ENCODE measurements around the gene STK10. TPM values are rescaled to one million over a fixed set of nuclear protein-coding genes. Genes with fewer than 3 reads are reported as not detected.
"Not testable (repeated sequence)": the region's sequence is repeated elsewhere in the genome, so short reads cannot be mapped to it uniquely, and the experiment has no call there.

Gene STK10
- total RNA-seq, 1 donor from 2014 or later: 32.3 TPM

DNA sequence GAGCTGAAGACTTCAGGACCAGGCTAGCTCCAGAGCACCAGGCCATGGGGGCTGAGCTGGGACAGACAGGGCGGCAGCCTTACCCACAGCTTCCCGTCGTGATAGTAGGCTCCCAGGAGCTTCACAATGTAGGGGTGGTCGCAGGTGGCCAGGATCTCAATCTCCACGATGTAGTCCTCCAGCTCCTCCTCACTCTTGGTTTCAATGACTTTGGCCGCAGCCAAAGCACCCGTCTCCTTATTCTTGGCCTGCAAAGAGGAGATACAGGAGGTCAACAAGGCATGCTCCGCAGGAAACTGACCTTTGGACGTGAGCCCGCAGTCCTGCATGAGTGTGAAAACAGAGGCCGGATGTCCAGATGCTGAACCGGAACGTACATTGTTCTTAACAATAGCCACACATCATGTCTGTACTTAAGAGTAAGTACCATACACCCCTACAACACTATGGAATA, 31.5 kb downstream of the STK10 start:
- Mint-ChIP-seq H3K27me3 (ENCODE audit: low read depth) (no peaks in the 10 kb centered on the region), H3K9me3 (no peaks in the 10 kb centered on the region), H3K36me3 (ENCODE audit: low read depth) (peaks cover 2% of the 10 kb centered on the region), H3K4me1 (peaks cover 21% of the 10 kb centered on the region), H3K4me3 (no peak overlapping the region), H3K27ac (ENCODE audit: unreplicated experiment) (no peak overlapping the region)
- TF ChIP-seq, protein P1, sequence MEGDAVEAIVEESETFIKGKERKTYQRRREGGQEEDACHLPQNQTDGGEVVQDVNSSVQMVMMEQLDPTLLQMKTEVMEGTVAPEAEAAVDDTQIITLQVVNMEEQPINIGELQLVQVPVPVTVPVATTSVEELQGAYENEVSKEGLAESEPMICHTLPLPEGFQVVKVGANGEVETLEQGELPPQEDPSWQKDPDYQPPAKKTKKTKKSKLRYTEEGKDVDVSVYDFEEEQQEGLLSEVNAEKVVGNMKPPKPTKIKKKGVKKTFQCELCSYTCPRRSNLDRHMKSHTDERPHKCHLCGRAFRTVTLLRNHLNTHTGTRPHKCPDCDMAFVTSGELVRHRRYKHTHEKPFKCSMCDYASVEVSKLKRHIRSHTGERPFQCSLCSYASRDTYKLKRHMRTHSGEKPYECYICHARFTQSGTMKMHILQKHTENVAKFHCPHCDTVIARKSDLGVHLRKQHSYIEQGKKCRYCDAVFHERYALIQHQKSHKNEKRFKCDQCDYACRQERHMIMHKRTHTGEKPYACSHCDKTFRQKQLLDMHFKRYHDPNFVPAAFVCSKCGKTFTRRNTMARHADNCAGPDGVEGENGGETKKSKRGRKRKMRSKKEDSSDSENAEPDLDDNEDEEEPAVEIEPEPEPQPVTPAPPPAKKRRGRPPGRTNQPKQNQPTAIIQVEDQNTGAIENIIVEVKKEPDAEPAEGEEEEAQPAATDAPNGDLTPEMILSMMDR (conservative IDR thresholded peaks at IDR 0.05): no peak
- DNase-seq (ENCODE audit: low read depth, low spot score): no peak

DNA sequence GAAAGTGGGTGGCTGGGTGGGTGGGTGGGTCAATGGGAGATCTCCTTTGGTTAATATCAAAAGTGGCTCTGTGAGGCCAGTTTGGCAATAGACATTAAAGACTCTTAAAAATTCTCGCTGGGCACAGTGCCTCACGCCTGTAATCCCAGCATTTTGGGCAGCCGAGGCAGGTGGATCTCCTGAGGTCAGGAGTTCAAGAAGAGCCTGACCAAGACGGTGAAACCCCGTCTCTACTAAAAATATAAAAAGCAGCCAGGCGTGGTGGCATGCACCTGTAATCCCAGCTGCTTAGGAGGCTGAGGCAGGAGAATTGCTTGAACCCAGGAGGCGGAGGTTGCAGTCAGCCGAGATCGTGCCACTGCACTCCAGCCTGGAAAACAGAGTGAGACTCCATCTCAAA, 32.9 kb downstream of the STK10 start:
- peaks cover 23% of the 10 kb centered on the region for H3K4me1 Mint-ChIP-seq
- H3K9me3 Mint-ChIP-seq; H3K36me3 Mint-ChIP-seq (ENCODE audit: low read depth): not testable (repeated sequence)

DNA sequence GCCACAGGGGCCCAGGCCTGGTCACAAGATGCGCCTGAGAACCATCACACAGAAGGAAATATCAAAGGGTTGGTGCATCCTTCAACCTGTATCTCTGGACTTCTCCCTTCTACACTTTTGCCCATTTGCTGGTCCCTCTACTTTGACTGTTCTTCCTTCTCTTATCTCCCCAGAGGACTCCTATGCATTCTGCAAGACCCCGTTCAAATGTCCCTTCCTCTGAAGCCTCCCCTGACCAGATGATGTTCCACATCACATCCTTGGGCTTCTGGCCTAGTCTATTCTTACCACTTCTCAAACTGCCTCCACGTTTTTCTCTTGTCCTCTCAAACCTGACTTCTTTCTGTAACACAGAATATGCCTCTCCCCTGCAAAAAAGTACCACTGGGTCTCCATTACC, 34.3 kb downstream of the STK10 start:
- Mint-ChIP-seq H3K4me1 (peaks cover 19% of the 10 kb centered on the region), H3K36me3 (ENCODE audit: low read depth) (peaks cover 2% of the 10 kb centered on the region), H3K9me3 (no peaks in the 10 kb centered on the region), H3K4me3 (no peak overlapping the region), H3K27me3 (ENCODE audit: low read depth) (no peaks in the 10 kb centered on the region), H3K27ac (ENCODE audit: unreplicated experiment) (no peak overlapping the region)
- DNase-seq (ENCODE audit: low read depth, low spot score): no peak
- TF ChIP-seq, protein P1 (conservative IDR thresholded peaks at IDR 0.05): no peak

More for the DNA sequence above, 32.9 kb downstream of the STK10 start:
- not testable (repeated sequence) for DNase-seq (ENCODE audit: low read depth, low spot score); H3K27ac Mint-ChIP-seq (ENCODE audit: unreplicated experiment); H3K4me3 Mint-ChIP-seq; H3K27me3 Mint-ChIP-seq (ENCODE audit: low read depth)

DNA sequence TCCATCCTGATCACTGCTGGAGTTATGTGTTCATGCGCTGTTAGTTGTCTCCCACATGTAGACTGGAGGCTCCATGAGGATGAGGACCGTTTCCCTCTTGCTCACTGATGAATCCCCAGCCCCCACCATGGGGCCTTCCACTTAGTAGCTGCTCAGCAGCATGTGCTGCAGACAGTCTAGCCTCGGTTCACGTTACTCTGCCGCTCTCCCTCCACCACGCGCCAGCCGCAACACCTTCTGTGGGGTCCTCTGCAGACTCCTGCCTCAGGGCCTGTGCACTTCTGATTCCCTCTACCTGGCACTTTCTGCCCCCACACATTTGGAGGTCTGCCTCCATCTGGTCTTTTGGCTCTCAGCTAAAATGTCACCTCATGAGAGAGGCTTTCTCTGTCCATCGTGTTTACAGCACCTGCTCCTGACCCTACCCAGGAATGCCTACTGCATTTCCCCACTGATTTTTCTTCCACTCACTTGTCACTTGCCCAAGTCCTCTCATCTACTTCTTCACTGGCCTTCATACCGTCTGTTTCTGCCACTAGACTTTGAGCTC, 36.3 kb downstream of the STK10 start:
- Mint-ChIP-seq H3K27me3 (ENCODE audit: low read depth) (no peaks in the 10 kb centered on the region), H3K9me3 (no peaks in the 10 kb centered on the region), H3K4me1 (peaks cover 19% of the 10 kb centered on the region), H3K4me3 (no peak overlapping the region), H3K27ac (ENCODE audit: unreplicated experiment) (peak overlapping the region; percentile 21), H3K36me3 (ENCODE audit: low read depth) (peaks cover 2% of the 10 kb centered on the region)
- TF ChIP-seq, protein P1 (conservative IDR thresholded peaks at IDR 0.05): no peak
- DNase-seq (ENCODE audit: low read depth, low spot score): no peak

DNA sequence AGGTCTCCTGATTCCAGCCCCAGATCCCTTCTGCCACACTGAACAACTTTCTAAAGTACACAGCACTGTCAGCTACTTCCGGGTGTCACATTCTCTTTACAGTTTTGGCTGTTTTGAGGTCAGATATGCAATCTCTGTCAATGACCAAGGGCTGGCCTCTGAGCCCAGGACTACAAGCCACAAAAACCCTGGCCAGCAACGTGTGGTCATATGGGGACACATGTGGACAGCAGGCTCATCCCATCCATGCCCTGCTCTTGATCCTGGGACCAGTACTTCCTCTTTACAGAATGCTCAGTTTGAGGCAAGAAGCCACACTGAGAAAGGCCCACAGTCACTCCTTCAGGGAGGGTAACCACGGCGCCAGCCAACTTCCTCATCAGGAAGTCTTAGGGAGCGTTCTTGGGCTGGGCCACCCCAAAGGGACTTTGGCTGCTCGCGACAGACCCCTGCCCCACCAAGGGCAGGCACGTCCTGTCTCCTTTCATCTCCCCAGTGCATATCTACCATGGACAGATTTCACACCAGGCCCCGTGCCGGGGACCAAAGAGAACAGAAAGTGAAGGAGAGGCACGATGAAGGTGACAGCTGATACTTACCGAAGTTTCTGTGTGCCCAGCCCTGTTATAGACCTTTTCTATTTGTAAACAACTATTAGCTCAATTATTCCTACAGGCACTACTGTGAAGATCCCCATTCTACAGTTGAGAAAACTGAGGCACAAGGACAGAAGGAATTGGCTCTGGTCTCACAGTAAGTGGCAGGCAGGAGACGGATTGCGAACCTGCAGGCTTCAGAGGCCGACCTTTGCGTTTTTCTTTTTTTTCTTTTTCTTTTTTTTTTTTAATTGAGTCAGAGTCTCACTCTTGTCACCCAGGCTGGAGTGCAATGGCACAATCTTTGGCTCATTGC, 37.3 kb downstream of the STK10 start:
- H3K36me3 Mint-ChIP-seq (ENCODE audit: low read depth): peaks cover 2% of the 10 kb centered on the region
- DNase-seq (ENCODE audit: low read depth, low spot score): no peak
- no peaks in the 10 kb centered on the region for H3K9me3 Mint-ChIP-seq
- peaks cover 25% of the 10 kb centered on the region for H3K4me1 Mint-ChIP-seq
- H3K27ac Mint-ChIP-seq (ENCODE audit: unreplicated experiment): peak overlapping the region; percentile 96
- TF ChIP-seq, protein P1 (conservative IDR thresholded peaks at IDR 0.05): no peak
- H3K4me3 Mint-ChIP-seq: no peak overlapping the region
- H3K27me3 Mint-ChIP-seq (ENCODE audit: low read depth): no peaks in the 10 kb centered on the region

DNA sequence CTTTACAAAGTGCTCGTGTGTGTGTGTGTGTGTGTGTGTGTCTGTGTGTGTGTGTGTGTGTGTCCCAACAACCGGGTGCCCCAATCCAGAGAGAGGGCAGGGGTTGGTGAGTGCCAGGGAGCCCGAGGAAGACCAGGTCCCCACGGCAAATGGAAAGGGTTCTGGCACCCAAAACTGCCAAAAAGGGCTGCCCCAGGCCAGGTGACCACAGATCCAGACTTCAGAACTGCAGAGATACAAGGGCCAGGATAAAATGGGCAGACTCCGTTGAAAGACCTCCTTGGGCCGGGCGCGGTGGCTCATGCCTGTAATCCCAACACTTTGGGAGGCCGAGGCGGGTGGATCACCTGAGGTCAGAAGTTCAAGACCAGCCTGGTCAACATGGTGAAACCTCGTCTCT, 38.5 kb downstream of the STK10 start:
- peak overlapping the region; percentile 40 for H3K27ac Mint-ChIP-seq (ENCODE audit: unreplicated experiment)
- not testable (repeated sequence) for H3K4me3 Mint-ChIP-seq; H3K36me3 Mint-ChIP-seq (ENCODE audit: low read depth); H3K9me3 Mint-ChIP-seq; H3K27me3 Mint-ChIP-seq (ENCODE audit: low read depth); DNase-seq (ENCODE audit: low read depth, low spot score)
- H3K4me1 Mint-ChIP-seq: peaks cover 37% of the 10 kb centered on the region

Measured in neural crest cell (in vitro differentiated cells).